Right cardiac atrium (tissue), 5 donors: ENCODE measurements around the gene NAT8L. TPM values are rescaled to one million over a fixed set of nuclear protein-coding genes. Genes with fewer than 3 reads are reported as not detected.

Experiments used
- ATAC-seq, 2 donors: fragments of 200-7000 bp; cut with Tn5 transposase; one replicate each; pipeline versions ENCODE4 v1.8.0 to v1.9.1; 2020; ENCODE audit warnings: moderate library complexity in 2 of 2, mild to moderate bottlenecking in 1 of 2
- DNase-seq, 3 donors: peaks; one replicate each; pipeline ENCODE4 v3.0.0-alpha.2; 2020
- H3K27ac ChIP-seq: one replicate; pipeline ENCODE4 v1.5.1; 2013; ENCODE audit warnings: mild to moderate bottlenecking, low read length, control low read depth, moderate library complexity
- H3K27me3 ChIP-seq: one replicate; pipeline ENCODE4 v1.6.1; 2013; ENCODE audit not compliant: control insufficient read depth, insufficient read depth
- H3K4me1 ChIP-seq: one replicate; pipeline ENCODE4 v1.6.1; 2013; ENCODE audit warnings: low read length; ENCODE audit not compliant: control insufficient read depth, insufficient read depth
- H3K4me3 ChIP-seq: one replicate; pipeline ENCODE4 v1.5.1; 2013; ENCODE audit warnings: low read length, control low read depth
- H3K9me3 ChIP-seq: one replicate; pipeline ENCODE4 v1.6.1; 2013; ENCODE audit warnings: low read length; ENCODE audit not compliant: control insufficient read depth
- WGBS: extraction: QIAGEN DNeasy Blood & Tissue Kit; methylation state at CpG from one replicate; pipeline ENCODE4 v1.1.7; 2013; 5-methylcytosine and 5-hydroxymethylcytosine counted together
- intact Hi-C, 4 donors: fragments of 100-400 bp; cut with DNase I; formaldehyde crosslinking; loops; one replicate each; pipeline versions ENCODE4 v1.11.0 to v1.14.0; 2022 to 2023
- polyA plus RNA-seq: library from polyadenylated mRNA; stranded (reverse); fragments of 200-250 nt; gene quantifications from one replicate; pipeline ENCODE4 v1.2.3, GENCODE V29; 2013
- total RNA-seq, 4 donors: library from RNA; stranded (reverse); fragmentation: NEBNext Ultra II Directional; extraction: Animal tissue kit (Norgen Biotek cat#: 25700); gene quantifications; one replicate each; pipeline ENCODE4 v1.2.1, GENCODE V29; 2021
- donor health status: healthy with polysubstance abuse.
- donor health status: DM: no; HTN: yes; CAD: no.
- donor health status: DM: no; HTN: no; CAD: no.
- donor health status: DM: no; HTN: yes; CAD: no; lungs with severe emphysema.
- donor health status: DM: yes; HTN: yes; CAD: no.

The NAT8L gene
- total and polyA plus RNA-seq, 5 donors: 2.8 to 5.2 (median 3.2) TPM

DNA sequence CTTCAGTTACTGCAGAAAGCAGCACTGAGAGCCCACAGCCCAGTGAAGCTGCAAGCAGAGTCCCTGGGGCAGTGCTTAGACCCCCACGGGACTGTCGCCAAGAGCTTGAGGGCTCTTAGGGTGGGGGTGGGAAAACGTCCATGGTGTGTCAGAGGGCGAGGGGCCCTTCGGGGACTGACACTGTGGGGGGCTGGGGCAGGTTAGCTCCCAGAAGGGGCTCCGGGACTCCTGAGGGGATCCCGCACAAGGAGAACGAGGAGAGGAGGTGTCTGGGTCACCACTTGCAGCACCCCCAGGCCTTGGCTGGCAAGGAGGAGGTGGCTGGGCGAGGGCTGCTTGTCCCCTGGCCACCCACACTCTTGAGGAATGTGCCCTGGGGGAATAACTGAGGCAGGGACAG, 20.8 kb downstream of the NAT8L start:
- Histone ChIP-seq H3K4me3 (no peak overlapping the region), H3K27me3 (no peaks in the 10 kb centered on the region), H3K9me3 (no peaks in the 10 kb centered on the region), H3K4me1 (no peaks in the 10 kb centered on the region), H3K27ac (no peak overlapping the region)
- WGBS: 88% methylated on average over 9 of the region's 9 CpGs
- no peak for DNase-seq
- no peak for ATAC-seq
- intact Hi-C loops: no loop called here

DNA sequence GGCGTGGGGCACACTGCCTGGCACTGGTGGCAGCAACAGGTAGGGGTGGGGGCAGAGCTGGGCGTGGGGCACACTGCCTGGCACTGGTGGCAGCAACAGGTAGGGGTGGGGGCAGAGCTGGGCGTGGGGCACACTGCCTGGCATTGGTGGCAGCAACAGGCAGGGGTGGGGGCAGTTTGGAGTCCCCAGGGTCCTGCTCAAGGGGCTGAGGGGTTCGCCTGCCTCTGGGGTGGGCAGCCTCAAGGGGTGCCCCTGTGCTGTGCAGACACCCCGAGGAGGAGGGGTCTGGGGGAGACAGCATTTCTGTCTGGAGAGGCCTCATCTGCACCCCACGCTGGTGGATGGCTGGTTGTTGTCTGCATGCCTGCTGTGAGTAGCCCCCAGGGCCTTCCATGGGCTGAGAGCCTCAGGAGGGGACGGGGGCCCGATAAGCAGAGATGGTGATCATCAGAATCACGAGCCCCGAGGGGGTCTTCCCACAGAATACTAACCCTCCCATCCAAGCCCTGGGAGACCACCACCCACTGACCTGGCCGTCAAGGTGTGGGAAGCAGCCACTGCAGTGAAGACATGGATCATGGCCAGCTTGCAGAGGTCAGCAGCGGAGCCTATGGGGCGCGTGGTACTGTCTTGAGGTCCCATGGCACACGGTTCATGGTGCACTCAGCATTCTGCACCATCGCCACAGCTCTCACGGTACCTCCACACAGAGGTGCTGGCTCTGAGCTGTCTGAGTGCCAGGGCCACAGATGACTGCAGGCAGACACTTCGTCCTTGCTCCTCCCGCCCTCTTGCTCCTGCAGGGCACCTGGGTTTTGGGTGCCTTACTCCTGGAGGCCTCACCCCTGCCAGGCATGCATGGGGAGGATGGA, 21.5 kb downstream of the NAT8L start:
- Histone ChIP-seq H3K9me3 (no peaks in the 10 kb centered on the region), H3K27me3 (no peaks in the 10 kb centered on the region), H3K4me1 (no peaks in the 10 kb centered on the region), H3K4me3 (no peak overlapping the region), H3K27ac (no peak overlapping the region)
- WGBS: 91% methylated on average over 19 of the region's 19 CpGs
- ATAC-seq (peak; percentile 22 to 39), DNase-seq (no peak)
- intact Hi-C loops: no loop called here

DNA sequence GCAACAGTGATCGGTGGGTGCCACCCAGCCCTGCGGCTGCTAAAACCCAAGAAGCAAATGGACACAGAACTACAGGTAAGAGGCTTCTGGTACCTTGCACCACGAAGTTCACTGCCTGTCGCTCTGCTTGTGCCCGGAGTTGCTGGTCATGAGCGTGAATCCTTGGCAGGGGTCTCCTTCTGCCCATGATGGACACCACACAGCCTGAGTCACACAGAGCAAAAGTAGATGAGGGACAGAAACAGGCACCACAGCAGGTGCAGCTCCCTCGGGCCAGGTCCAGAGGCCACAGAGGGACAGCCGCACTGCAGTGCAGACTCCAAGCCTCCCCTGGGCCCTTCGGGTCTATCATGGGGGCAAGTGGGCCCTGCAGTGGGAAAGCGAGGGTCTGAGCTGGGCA, 22.4 kb downstream of the NAT8L start:
- H3K27ac ChIP-seq: no peak overlapping the region
- H3K27me3 ChIP-seq: no peaks in the 10 kb centered on the region
- intact Hi-C loops: no loop called here
- no peak overlapping the region for H3K4me3 ChIP-seq
- DNase-seq (no peak), ATAC-seq (no peak)
- 94% methylated on average over 10 of the region's 10 CpGs for WGBS
- no peaks in the 10 kb centered on the region for H3K9me3 ChIP-seq
- no peaks in the 10 kb centered on the region for H3K4me1 ChIP-seq

DNA sequence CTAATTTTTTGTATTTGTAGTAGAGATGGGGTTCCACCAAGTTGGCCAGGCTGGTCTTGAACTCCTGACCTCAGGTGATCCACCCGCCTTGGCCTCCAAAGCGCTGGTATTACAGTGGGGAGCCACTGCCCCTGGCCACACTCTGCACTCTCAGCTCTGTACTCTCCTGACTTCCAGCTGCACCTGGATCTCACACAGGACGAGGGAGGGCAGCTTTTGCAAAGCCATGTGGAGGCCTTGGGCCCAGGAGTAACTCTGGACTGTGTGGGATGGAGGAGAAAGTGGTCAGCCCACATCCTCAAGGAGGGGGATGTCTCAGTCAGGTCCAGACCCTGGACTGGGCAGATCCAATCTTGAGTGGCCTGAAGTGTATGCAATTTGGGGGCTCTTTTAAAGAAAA, 23.0 kb downstream of the NAT8L start:
- ATAC-seq (no peak), DNase-seq (no peak)
- Histone ChIP-seq H3K9me3 (no peaks in the 10 kb centered on the region), H3K4me1 (no peaks in the 10 kb centered on the region), H3K27ac (no peak overlapping the region), H3K27me3 (no peaks in the 10 kb centered on the region), H3K4me3 (no peak overlapping the region)
- intact Hi-C loops: no loop called here
- WGBS: 87% methylated on average over 3 of the region's 3 CpGs

DNA sequence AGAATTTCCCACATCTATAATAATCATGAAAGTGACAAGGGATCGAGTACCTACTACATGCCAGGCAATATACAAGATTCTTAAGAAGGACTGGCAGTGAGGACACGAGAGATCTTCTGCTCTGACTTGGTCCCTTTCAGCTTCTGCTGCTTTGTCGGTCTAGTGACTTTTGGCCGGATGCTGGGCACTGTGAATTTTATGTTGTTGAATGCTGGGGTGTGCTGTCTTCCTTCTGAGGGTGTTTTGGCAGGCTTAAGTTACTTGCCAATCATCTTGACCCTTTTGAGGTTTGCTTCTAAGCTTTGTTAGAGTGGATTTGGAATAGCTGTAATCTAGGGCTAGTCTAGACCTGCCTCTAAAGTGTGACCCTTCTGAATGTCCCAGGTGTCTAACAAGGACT, 23.5 kb downstream of the NAT8L start:
- H3K27me3 ChIP-seq: no peaks in the 10 kb centered on the region
- DNase-seq: no peak
- no peaks in the 10 kb centered on the region for H3K9me3 ChIP-seq
- ATAC-seq: no peak
- no peak overlapping the region for H3K27ac ChIP-seq
- 86% methylated on average over 4 of the region's 4 CpGs for WGBS
- intact Hi-C loops: no loop called here
- H3K4me1 ChIP-seq: no peaks in the 10 kb centered on the region
- H3K4me3 ChIP-seq: no peak overlapping the region

DNA sequence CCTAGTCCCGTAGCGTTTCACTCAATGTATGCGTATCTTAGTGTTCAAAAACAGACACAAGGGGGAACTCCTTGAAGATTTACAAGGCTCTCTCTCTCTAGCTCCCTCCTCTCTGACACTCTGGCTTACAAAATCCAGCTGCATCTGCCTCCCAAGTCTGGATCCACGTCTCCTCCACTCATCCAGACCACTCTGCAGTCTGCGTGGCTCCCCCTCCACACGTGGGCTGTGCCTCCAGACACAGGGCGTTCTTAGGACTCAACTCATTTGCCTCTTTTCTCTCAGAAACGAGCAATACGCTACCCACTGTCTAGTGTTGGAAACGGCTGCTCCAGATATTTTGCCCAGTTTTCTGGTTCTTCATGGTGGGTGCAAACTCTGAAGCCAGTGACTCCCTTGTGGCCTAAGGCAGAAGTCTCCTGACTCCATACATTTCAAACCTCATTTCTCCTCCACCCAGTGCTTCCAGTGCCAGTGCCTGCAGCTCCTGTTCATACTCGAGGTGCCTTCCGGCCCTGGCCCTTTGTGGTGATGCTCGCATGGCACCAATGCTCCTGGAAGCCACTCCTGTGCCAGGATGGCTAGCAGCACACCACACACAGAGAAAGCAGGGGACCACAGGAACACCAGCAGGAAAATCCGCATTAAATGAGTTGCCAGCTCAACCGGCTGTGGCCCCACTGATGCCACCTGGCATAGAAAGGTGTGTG, 24.1 kb downstream of the NAT8L start:
- no peaks in the 10 kb centered on the region for H3K27me3 ChIP-seq
- DNase-seq: no peak
- H3K27ac ChIP-seq: no peak overlapping the region
- no peaks in the 10 kb centered on the region for H3K4me1 ChIP-seq
- intact Hi-C loops: no loop called here
- H3K9me3 ChIP-seq: no peaks in the 10 kb centered on the region
- WGBS: 82% methylated on average over 15 of the region's 15 CpGs
- ATAC-seq: no peak
- H3K4me3 ChIP-seq: no peak overlapping the region

DNA sequence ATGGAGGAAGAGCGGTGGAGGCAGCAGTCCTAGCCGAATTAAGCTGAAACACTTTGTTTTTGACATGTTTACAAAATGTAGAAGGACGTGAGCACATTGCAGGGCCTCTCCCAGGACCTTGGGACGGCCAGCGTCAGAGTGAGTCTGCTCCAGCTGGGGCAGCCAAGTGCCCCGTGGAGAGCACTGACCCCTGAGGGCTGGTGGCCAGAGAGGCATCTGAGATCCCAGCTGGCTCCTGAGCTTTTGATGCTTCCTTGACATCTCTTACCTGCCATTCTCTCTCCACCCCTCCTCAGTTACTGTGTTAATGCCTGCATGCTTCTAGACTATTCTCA, 24.7 kb downstream of the NAT8L start:
- no peaks in the 10 kb centered on the region for H3K4me1 ChIP-seq
- 83% methylated on average over 6 of the region's 6 CpGs for WGBS
- H3K9me3 ChIP-seq: no peaks in the 10 kb centered on the region
- H3K4me3 ChIP-seq: no peak overlapping the region
- no peaks in the 10 kb centered on the region for H3K27me3 ChIP-seq
- H3K27ac ChIP-seq: no peak overlapping the region
- no peak for DNase-seq
- no peak for ATAC-seq
- intact Hi-C loops: no loop called here

DNA sequence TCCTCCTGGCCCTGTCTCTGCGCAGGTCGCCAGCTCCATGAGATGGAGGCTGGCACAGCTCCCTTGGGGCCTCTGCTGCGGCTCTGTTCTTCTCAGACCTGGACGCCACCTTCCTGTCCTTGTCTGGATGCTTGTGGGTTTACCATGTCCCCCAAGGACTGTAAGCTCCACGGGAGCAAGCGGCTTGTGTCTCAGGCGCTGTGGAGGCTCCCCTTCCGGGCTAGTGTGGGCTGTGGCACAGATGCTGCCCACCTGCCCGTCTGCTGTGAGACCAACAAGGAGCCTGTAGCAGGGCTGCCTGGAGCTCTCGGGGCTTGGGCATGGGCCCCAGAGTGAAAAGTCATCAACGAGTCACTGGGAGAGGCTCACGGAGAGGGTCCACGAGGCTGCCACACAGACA, 25.2 kb downstream of the NAT8L start:
- no peaks in the 10 kb centered on the region for H3K27me3 ChIP-seq
- 88% methylated on average over 13 of the region's 13 CpGs for WGBS
- H3K4me3 ChIP-seq: no peak overlapping the region
- no peaks in the 10 kb centered on the region for H3K9me3 ChIP-seq
- DNase-seq: no peak
- no peak overlapping the region for H3K27ac ChIP-seq
- no peak for ATAC-seq
- no peaks in the 10 kb centered on the region for H3K4me1 ChIP-seq
- intact Hi-C loops: no loop called here

DNA sequence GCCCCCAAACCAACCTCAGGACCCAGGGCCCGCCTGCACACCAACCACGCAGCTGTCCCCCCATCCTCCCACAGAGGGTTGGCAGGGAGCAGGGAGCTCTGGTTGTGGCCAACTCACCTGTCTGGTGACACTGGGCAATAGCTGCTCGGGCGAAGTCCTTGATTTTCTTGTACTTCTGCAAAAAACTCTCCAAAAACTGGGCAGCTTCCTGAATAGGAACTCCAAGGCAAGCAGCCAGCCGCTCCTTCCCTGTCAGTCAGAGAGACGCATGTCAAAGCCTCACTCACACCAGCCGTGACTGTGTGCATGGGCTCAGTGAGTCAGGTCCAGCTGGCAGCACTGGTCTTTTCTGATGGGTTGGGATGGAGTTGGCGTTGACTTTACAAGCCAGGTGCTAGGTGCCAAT, 26.4 kb downstream of the NAT8L start:
- Histone ChIP-seq H3K4me3 (no peak overlapping the region), H3K27ac (no peak overlapping the region), H3K27me3 (no peaks in the 10 kb centered on the region), H3K4me1 (no peaks in the 10 kb centered on the region), H3K9me3 (no peaks in the 10 kb centered on the region)
- DNase-seq (no peak), ATAC-seq (no peak)
- intact Hi-C loops: no loop called here
- WGBS: 95% methylated on average over 8 of the region's 8 CpGs

DNA sequence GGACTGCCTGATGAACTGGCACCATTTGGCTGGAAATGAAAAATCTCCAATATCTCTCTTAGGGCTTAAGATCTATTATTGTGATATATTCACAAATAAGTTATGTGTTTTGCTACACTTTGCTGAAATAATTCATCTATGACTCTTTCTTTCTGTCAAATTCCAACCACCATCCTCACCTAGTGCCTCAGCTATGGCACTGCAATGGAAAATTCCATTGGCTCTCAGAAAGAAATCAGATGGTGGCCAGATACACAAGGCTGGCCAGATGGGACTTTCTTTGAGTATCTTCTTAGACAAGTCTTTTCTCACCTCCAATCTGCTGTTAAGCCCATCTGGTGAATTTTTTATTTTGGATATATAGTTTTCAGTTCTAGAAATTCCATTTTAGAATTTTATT, 28.0 kb downstream of the NAT8L start:
- no peaks in the 10 kb centered on the region for H3K27me3 ChIP-seq
- DNase-seq: no peak
- H3K9me3 ChIP-seq: no peaks in the 10 kb centered on the region
- no peak overlapping the region for H3K4me3 ChIP-seq
- ATAC-seq: no peak
- no peak overlapping the region for H3K27ac ChIP-seq
- no peaks in the 10 kb centered on the region for H3K4me1 ChIP-seq
- intact Hi-C loops: no loop called here

DNA sequence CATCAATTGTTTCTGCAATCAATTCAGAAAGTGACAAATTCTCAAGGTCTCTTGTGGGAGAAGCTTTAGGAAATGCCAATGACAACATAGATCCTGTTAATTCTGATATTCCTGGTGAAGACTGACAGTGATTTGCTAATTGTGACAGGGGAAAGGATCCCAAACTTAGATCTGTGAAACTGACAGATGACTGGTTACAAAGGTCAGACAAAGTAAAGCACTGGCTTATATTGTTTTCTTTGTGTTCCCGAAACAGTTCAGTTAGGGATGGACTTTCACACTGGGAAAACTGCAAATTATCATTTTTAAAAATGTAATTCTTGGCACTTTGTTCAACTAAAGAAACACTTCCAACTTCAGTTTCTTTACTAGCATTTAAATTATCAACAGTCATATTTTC, 30.1 kb downstream of the NAT8L start:
- Histone ChIP-seq H3K4me3 (no peak overlapping the region), H3K27ac (no peak overlapping the region), H3K4me1 (no peaks in the 10 kb centered on the region), H3K9me3 (no peaks in the 10 kb centered on the region), H3K27me3 (no peaks in the 10 kb centered on the region)
- 52% methylated on average over 1 of the region's 1 CpG for WGBS
- ATAC-seq (no peak), DNase-seq (no peak)
- intact Hi-C loops: no loop called here
